Breast epithelium (tissue), 3 donors: ENCODE measurements around the gene SPIRE1.

Experiments
- POLR2A ChIP-seq: fragments of 450-650 bp; IDR thresholded peaks from one replicate; pipeline ENCODE4 v1.6.1; 2016; ENCODE audit warnings: antibody characterized with exemption, mild to moderate bottlenecking, moderate library complexity
- TF ChIP-seq, protein P1 (sequence below), 3 donors: fragments of 450-650 bp; IDR thresholded peaks; one replicate each; pipeline ENCODE4 v1.5.1; 2016 to 2017; ENCODE audit warnings: antibody characterized with exemption in 3 of 3, mild to moderate bottlenecking in 3 of 3, moderate library complexity in 3 of 3

DNA sequence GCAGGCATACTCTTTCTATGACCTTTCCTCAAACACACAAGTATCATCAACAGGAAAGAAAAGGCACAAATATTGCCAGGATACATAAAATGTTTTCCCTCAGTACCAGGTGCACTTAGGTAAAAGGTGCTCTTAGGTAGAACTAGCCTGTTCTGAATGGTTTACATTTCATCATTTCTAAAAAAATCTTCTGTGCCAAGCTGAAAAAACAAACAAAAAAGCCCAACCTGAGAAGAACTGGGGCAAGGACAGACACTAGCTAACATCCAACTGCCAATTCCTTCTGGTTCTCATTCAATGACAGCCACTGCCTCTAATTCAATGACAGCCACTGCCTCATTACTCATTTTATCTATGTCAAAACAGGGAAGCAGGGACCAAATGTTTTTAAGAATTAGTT is 68.5 kb downstream of the SPIRE1 start:
- TF ChIP-seq POLR2A, result no peak
- TF ChIP-seq, protein P1, sequence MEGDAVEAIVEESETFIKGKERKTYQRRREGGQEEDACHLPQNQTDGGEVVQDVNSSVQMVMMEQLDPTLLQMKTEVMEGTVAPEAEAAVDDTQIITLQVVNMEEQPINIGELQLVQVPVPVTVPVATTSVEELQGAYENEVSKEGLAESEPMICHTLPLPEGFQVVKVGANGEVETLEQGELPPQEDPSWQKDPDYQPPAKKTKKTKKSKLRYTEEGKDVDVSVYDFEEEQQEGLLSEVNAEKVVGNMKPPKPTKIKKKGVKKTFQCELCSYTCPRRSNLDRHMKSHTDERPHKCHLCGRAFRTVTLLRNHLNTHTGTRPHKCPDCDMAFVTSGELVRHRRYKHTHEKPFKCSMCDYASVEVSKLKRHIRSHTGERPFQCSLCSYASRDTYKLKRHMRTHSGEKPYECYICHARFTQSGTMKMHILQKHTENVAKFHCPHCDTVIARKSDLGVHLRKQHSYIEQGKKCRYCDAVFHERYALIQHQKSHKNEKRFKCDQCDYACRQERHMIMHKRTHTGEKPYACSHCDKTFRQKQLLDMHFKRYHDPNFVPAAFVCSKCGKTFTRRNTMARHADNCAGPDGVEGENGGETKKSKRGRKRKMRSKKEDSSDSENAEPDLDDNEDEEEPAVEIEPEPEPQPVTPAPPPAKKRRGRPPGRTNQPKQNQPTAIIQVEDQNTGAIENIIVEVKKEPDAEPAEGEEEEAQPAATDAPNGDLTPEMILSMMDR (IDR thresholded peaks at IDR 0.05), result no peak
